ENCODE data around the gene SPATA31A6.
"Not testable (repeated sequence)": the region's sequence is repeated elsewhere in the genome, so short reads cannot be mapped to it uniquely, and the experiment has no call there.

GRCh38 chr9:42235352-42235991 lies 52.0 kb downstream of the SPATA31A6 start:
- not testable (repeated sequence) for TF ChIP-seq ELF1 (IDR thresholded peaks at IDR 0.05; ENCODE audit: borderline replicate concordance, low read depth); YY1 (IDR thresholded peaks at IDR 0.05; ENCODE audit: extremely low read depth, insufficient replicate concordance, low read depth, low read length); ZNF274 (IDR thresholded peaks at IDR 0.05; ENCODE audit: low read depth, low read length); CTCF (IDR thresholded peaks at IDR 0.05 in 2 of 3, conservative IDR thresholded peaks at IDR 0.05 in 1 of 3; ENCODE audit: borderline replicate concordance in 1 of 3, insufficient read depth in 1 of 3, low read depth in 2 of 3, low read length in 2 of 3); MAX (IDR thresholded peaks at IDR 0.05); CEBPB (IDR thresholded peaks at IDR 0.05; ENCODE audit: low read depth)

All from HCT116 (cell line).